ENCODE results near the gene PROSER1.

DNA sequence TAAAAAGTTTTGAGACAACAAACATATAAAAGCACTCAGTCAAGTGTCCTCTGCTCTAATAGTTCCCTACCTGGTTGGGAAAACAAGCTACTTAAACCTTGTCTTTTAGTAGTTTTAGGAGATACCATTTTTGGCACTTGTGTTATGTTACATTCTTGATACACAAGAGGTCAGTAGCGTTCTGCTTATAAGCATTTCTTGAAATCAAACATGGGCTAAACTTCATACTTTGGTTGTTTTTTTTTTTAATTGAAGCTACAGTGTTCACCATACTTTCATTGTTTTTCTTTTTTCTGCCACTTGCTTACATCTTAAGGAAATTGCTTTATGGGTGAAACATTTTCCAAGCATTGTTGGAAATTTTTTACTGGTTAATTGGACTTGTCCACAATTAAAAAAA is 13.3 kb upstream of the PROSER1 start:
- TF ChIP-seq PHF8 (IDR thresholded peaks at IDR 0.05; ENCODE audit: borderline replicate concordance, low read length) (no peak), HNRNPH1 (optimal IDR thresholded peaks at IDR 0.05; ENCODE audit: low read depth, low read length) (no peak), ARNT (IDR thresholded peaks at IDR 0.05) (no peak), BRD9 (IDR thresholded peaks at IDR 0.05; ENCODE audit: low read depth, partially characterized antibody) (no peak), SREBF2 (CRISPR knock-in tag; IDR thresholded peaks at IDR 0.05) (no peak), DDX20 (tag; IDR thresholded peaks at IDR 0.05; ENCODE audit: low read depth) (no peak), POLR2A (conservative IDR thresholded peaks at IDR 0.05) (no peak), JUN (IDR thresholded peaks at IDR 0.05; ENCODE audit: borderline replicate concordance, low read depth, low read length) (no peak), JUN (CRISPR knock-in tag; IDR thresholded peaks at IDR 0.05; ENCODE audit: borderline replicate concordance) (no peak), HDAC3 (IDR thresholded peaks at IDR 0.05; ENCODE audit: borderline replicate concordance, partially characterized antibody) (no peak)
- TF ChIP-seq, protein P1, sequence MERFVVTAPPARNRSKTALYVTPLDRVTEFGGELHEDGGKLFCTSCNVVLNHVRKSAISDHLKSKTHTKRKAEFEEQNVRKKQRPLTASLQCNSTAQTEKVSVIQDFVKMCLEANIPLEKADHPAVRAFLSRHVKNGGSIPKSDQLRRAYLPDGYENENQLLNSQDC (CRISPR knock-in tag; IDR thresholded peaks at IDR 0.05) = no peak
- TF ChIP-seq, protein P2, sequence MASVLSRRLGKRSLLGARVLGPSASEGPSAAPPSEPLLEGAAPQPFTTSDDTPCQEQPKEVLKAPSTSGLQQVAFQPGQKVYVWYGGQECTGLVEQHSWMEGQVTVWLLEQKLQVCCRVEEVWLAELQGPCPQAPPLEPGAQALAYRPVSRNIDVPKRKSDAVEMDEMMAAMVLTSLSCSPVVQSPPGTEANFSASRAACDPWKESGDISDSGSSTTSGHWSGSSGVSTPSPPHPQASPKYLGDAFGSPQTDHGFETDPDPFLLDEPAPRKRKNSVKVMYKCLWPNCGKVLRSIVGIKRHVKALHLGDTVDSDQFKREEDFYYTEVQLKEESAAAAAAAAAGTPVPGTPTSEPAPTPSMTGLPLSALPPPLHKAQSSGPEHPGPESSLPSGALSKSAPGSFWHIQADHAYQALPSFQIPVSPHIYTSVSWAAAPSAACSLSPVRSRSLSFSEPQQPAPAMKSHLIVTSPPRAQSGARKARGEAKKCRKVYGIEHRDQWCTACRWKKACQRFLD (CRISPR knock-in tag; IDR thresholded peaks at IDR 0.05) = no peak
